HEK293 (cell line): ENCODE data around the gene DMD.
"Not testable (repeated sequence)": the region's sequence is repeated elsewhere in the genome, so short reads cannot be mapped to it uniquely, and the experiment has no call there.

Experiments
- CTCF ChIA-PET: fragments of 350-600 bp; formaldehyde crosslinking; extraction: SDS; loops from one replicate; lab custom pipeline; 2021; ENCODE audit warnings: antibody characterized with exemption; lab: Yijun Ruan, JAX
- POLR2A ChIA-PET: fragments of 300-600 bp; formaldehyde crosslinking; extraction: SDS; loops from one replicate; lab custom pipeline; 2020; ENCODE audit warnings: antibody characterized with exemption, inconsistent platforms; lab: Yijun Ruan, JAX
- H3K27ac ChIP-seq: fragments of 200-500 bp; sonication (Bioruptor generic); 2 replicates; pipeline ENCODE4 v1.5.1; 2014; ENCODE audit warnings: low read depth, low read length, control low read depth, inconsistent platforms; ENCODE audit errors: extremely low read depth
- H3K36me3 ChIP-seq, 2 experiments: fragments of 200-500 bp in 1 of 2; sonication (Bioruptor generic) in 1 of 2; 1 replicate in 1 of 2; 2 replicates in 1 of 2; pipeline ENCODE4 v1.5.1; 2014 to 2017; ENCODE audit warnings: inconsistent platforms in 2 of 2, low read length in 2 of 2; ENCODE audit not compliant: control insufficient read depth in 2 of 2, insufficient read depth in 1 of 2
- H3K4me1 ChIP-seq: fragments of 200-500 bp; sonication (Bioruptor generic); 2 replicates; pipeline ENCODE4 v1.5.1; 2014; ENCODE audit warnings: mild to moderate bottlenecking, low read length, inconsistent platforms; ENCODE audit not compliant: control insufficient read depth, insufficient read depth
- H3K4me3 ChIP-seq: 2 replicates; pipeline ENCODE4 v1.5.1; 2011; ENCODE audit warnings: low read depth, mild to moderate bottlenecking, control low read depth, low read length, moderate library complexity
- H3K9me3 ChIP-seq: fragments of 200-500 bp; sonication (Bioruptor generic); 2 replicates; pipeline ENCODE4 v1.5.1; 2014; ENCODE audit warnings: low read depth, low read length, inconsistent platforms; ENCODE audit not compliant: control insufficient read depth, insufficient read depth
- AEBP2 ChIP-seq: fragments of 450-650 bp; formaldehyde crosslinking; IDR thresholded peaks from 2 replicates; pipeline ENCODE4 v1.5.1; 2016; ENCODE audit warnings: missing biosample characterization, missing genetic modification characterization, borderline replicate concordance
- GLI2 ChIP-seq: fragments of 450-650 bp; formaldehyde crosslinking; IDR thresholded peaks from 2 replicates; pipeline ENCODE4; 2017; ENCODE audit warnings: missing biosample characterization, missing genetic modification characterization, low read depth, borderline replicate concordance
- HOXA7 ChIP-seq: sonication (generic); formaldehyde crosslinking; IDR thresholded peaks from 2 replicates; pipeline ENCODE4 v1.8.1; 2022; ENCODE audit warnings: missing genetic modification reagents, borderline replicate concordance
- INSM2 ChIP-seq: fragments of 450-650 bp; formaldehyde crosslinking; IDR thresholded peaks from 2 replicates; pipeline ENCODE4 v1.5.1; 2016; ENCODE audit warnings: missing biosample characterization, missing genetic modification characterization
- RBAK ChIP-seq: fragments of 450-650 bp; formaldehyde crosslinking; IDR thresholded peaks from 2 replicates; pipeline ENCODE4 v1.5.1; 2016; ENCODE audit warnings: missing biosample characterization, missing genetic modification characterization
- SALL2 ChIP-seq: fragments of 450-650 bp; formaldehyde crosslinking; IDR thresholded peaks from 2 replicates; pipeline ENCODE4 v1.5.0; 2017; ENCODE audit warnings: missing biosample characterization, mild to moderate bottlenecking, missing genetic modification characterization, borderline replicate concordance
- SP7 ChIP-seq: fragments of 450-650 bp; formaldehyde crosslinking; IDR thresholded peaks from 2 replicates; pipeline ENCODE4 v1.5.1; 2016; ENCODE audit warnings: missing biosample characterization, missing genetic modification characterization
- YY2 ChIP-seq: fragments of 450-650 bp; formaldehyde crosslinking; IDR thresholded peaks from 2 replicates; pipeline ENCODE4 v1.5.1; 2016; ENCODE audit warnings: missing biosample characterization, missing genetic modification characterization
- ZBTB26 ChIP-seq: fragments of 450-650 bp; formaldehyde crosslinking; optimal IDR thresholded peaks from 2 replicates; pipeline ENCODE3; 2016; ENCODE audit warnings: missing biosample characterization, mild to moderate bottlenecking, missing genetic modification characterization
- ZBTB48 ChIP-seq: fragments of 450-650 bp; formaldehyde crosslinking; IDR thresholded peaks from 2 replicates; pipeline ENCODE4 v1.5.1; 2016; ENCODE audit warnings: missing biosample characterization, missing genetic modification characterization
- ZNF112 ChIP-seq: fragments of 450-650 bp; formaldehyde crosslinking; IDR thresholded peaks from 2 replicates; pipeline ENCODE4 v1.5.0; 2017; ENCODE audit warnings: missing biosample characterization, missing genetic modification characterization
- ZNF121 ChIP-seq: fragments of 450-650 bp; formaldehyde crosslinking; IDR thresholded peaks from 2 replicates; pipeline ENCODE4 v1.5.1; 2016; ENCODE audit warnings: missing biosample characterization, missing genetic modification characterization
- ZNF155 ChIP-seq: fragments of 450-650 bp; formaldehyde crosslinking; IDR thresholded peaks from 2 replicates; pipeline ENCODE4 v1.5.1; 2016; ENCODE audit warnings: missing biosample characterization, missing genetic modification characterization
- ZNF292 ChIP-seq: fragments of 450-650 bp; formaldehyde crosslinking; IDR thresholded peaks from 2 replicates; pipeline ENCODE4 v1.5.1; 2016; ENCODE audit warnings: low read depth, missing biosample characterization, missing genetic modification characterization, borderline replicate concordance
- ZNF302 ChIP-seq: fragments of 450-650 bp; formaldehyde crosslinking; IDR thresholded peaks from 2 replicates; pipeline ENCODE4 v1.5.1; 2016; ENCODE audit warnings: missing biosample characterization, missing genetic modification characterization, low read depth
- ZNF341 ChIP-seq: fragments of 450-650 bp; formaldehyde crosslinking; IDR thresholded peaks from 2 replicates; pipeline ENCODE4; 2016; ENCODE audit warnings: low read depth, missing biosample characterization, missing genetic modification characterization
- ZNF362 ChIP-seq: fragments of 450-650 bp; formaldehyde crosslinking; IDR thresholded peaks from 2 replicates; pipeline ENCODE4 v1.5.1; 2016; ENCODE audit warnings: missing biosample characterization, missing genetic modification characterization
- ZNF548 ChIP-seq: fragments of 450-650 bp; formaldehyde crosslinking; IDR thresholded peaks from 2 replicates; pipeline ENCODE4 v1.5.1; 2016; ENCODE audit warnings: missing biosample characterization, missing genetic modification characterization
- ZNF555 ChIP-seq: fragments of 450-650 bp; formaldehyde crosslinking; conservative IDR thresholded peaks from 2 replicates; pipeline ENCODE4 v1.5.1; 2017; ENCODE audit warnings: missing biosample characterization, mild to moderate bottlenecking, missing genetic modification characterization, inconsistent platforms
- ZNF560 ChIP-seq: fragments of 450-650 bp; formaldehyde crosslinking; IDR thresholded peaks from 2 replicates; pipeline ENCODE4 v1.5.1; 2017; ENCODE audit warnings: missing biosample characterization, missing genetic modification characterization, borderline replicate concordance
- ZNF707 ChIP-seq: fragments of 450-650 bp; formaldehyde crosslinking; IDR thresholded peaks from 2 replicates; pipeline ENCODE4 v1.5.1; 2016; ENCODE audit warnings: missing biosample characterization, missing genetic modification characterization
- ZNF76 ChIP-seq: fragments of 450-650 bp; formaldehyde crosslinking; IDR thresholded peaks from 2 replicates; pipeline ENCODE4; 2016; ENCODE audit warnings: low read depth, missing biosample characterization, missing genetic modification characterization, borderline replicate concordance
- ZNF837 ChIP-seq: fragments of 450-650 bp; formaldehyde crosslinking; IDR thresholded peaks from 2 replicates; pipeline ENCODE4 v1.5.1; 2016; ENCODE audit warnings: missing biosample characterization, missing genetic modification characterization
- ZXDB ChIP-seq: fragments of 450-650 bp; formaldehyde crosslinking; IDR thresholded peaks from 2 replicates; pipeline ENCODE4 v1.5.1; 2016; ENCODE audit warnings: missing biosample characterization, missing genetic modification characterization

Gene DMD

GRCh38 chrX:31383991-31384390 lies 1827.4 kb downstream of the DMD start:
- ChIA-PET CTCF (no interaction called here), POLR2A (no interaction called here)
- H3K4me3 ChIP-seq: no peak overlapping the region
- no peak overlapping the region for H3K27ac ChIP-seq
- H3K9me3 ChIP-seq: no peaks in the 10 kb centered on the region
- H3K36me3 ChIP-seq: no peaks in the 10 kb centered on the region
- TF ChIP-seq ZNF112: no peak
- TF ChIP-seq ZNF548: no peak
- no peak for TF ChIP-seq ZNF362
- TF ChIP-seq ZNF707 (tag by site-specific recombination): no peak
- no peak for TF ChIP-seq ZNF121 (tag by site-specific recombination)
- TF ChIP-seq ZNF76 (tag by site-specific recombination): no peak
- no peak for TF ChIP-seq GLI2 (tag by site-specific recombination)
- TF ChIP-seq ZNF292 (tag by site-specific recombination): no peak
- no peak for TF ChIP-seq ZNF837 (tag by site-specific recombination)
- H3K4me1 ChIP-seq: no peaks in the 10 kb centered on the region

- POLR2A ChIA-PET: not testable (repeated sequence)
Observed at GRCh38 chrX:31378973-31379372, 1832.4 kb downstream of the DMD start.

GRCh38 chrX:31377821-31378220 lies 1833.5 kb downstream of the DMD start:
- CTCF ChIA-PET, H3K9me3 ChIP-seq, H3K36me3 ChIP-seq, POLR2A ChIA-PET, H3K4me3 ChIP-seq, H3K27ac ChIP-seq, H3K4me1 ChIP-seq: not testable (repeated sequence)

More at GRCh38 chrX:31378973-31379372, 1832.4 kb downstream of the DMD start:
- H3K4me1 ChIP-seq, H3K27ac ChIP-seq, H3K9me3 ChIP-seq, H3K36me3 ChIP-seq, H3K4me3 ChIP-seq, CTCF ChIA-PET: not testable (repeated sequence)

- Histone ChIP-seq H3K4me3 (no peak overlapping the region), H3K36me3 (no peaks in the 10 kb centered on the region), H3K4me1 (no peaks in the 10 kb centered on the region), H3K9me3 (no peaks in the 10 kb centered on the region), H3K27ac (no peak overlapping the region)
- ChIA-PET CTCF (interaction anchor here (0.6 to 0.7 kb wide), 3 partner anchors 69 to 156 kb away, joined by 3 read pairs; no protein-coding TSS in a partner anchor), POLR2A (no interaction called here)
- TF ChIP-seq SP7 (tag by site-specific recombination) (no peak), HOXA7 (CRISPR knock-in tag) (no peak), INSM2 (tag by site-specific recombination) (no peak), ZXDB (no peak), ZNF560 (tag by site-specific recombination) (no peak), ZNF341 (no peak), ZNF302 (tag by site-specific recombination) (no peak), ZBTB26 (tag by site-specific recombination) (no peak), SALL2 (tag by site-specific recombination) (no peak), YY2 (tag by site-specific recombination) (no peak), ZNF555 (no peak), RBAK (tag by site-specific recombination) (no peak), ZBTB48 (tag by site-specific recombination) (no peak), ZNF155 (tag by site-specific recombination) (no peak), AEBP2 (tag by site-specific recombination) (no peak)
Observed at GRCh38 chrX:31376408-31377022, 1834.8 kb downstream of the DMD start.
